HEK293T (cell line): ENCODE measurements around the gene CAPZB.

ENCODE experiments used
- ARNT ChIP-seq: fragments of 450-650 bp; IDR thresholded peaks from 2 replicates; pipeline ENCODE4 v1.6.1; 2017; ENCODE audit warnings: mild to moderate bottlenecking
- BHLHE40 ChIP-seq: fragments of 450-650 bp; IDR thresholded peaks from 2 replicates; pipeline ENCODE4 v1.6.1; 2016; ENCODE audit warnings: mild to moderate bottlenecking, moderate library complexity, borderline replicate concordance
- ELF4 ChIP-seq: fragments of 450-650 bp; IDR thresholded peaks from 2 replicates; pipeline ENCODE4 v1.6.1; 2017; ENCODE audit warnings: antibody characterized with exemption
- FOXK2 ChIP-seq: fragments of 450-650 bp; IDR thresholded peaks from 2 replicates; pipeline ENCODE4 v1.6.1; 2016; ENCODE audit warnings: mild to moderate bottlenecking
- FOXM1 ChIP-seq: fragments of 450-650 bp; IDR thresholded peaks from 2 replicates; pipeline ENCODE4 v1.6.1; 2017; ENCODE audit warnings: mild to moderate bottlenecking, borderline replicate concordance
- HDGF ChIP-seq: fragments of 450-650 bp; IDR thresholded peaks from 2 replicates; pipeline ENCODE4 v1.6.1; 2017; ENCODE audit warnings: antibody characterized with exemption, borderline replicate concordance
- LEF1 ChIP-seq: fragments of 450-650 bp; IDR thresholded peaks from 2 replicates; pipeline ENCODE4 v1.6.1; 2017; ENCODE audit warnings: mild to moderate bottlenecking, borderline replicate concordance
- NFRKB ChIP-seq: fragments of 450-650 bp; IDR thresholded peaks from 2 replicates; pipeline ENCODE4 v1.6.1; 2016; ENCODE audit warnings: mild to moderate bottlenecking, moderate library complexity
- SP1 ChIP-seq: fragments of 450-650 bp; IDR thresholded peaks from 2 replicates; pipeline ENCODE4 v1.6.1; 2017
- SUZ12 ChIP-seq: fragments of 450-650 bp; IDR thresholded peaks from 2 replicates; pipeline ENCODE4 v1.6.1; 2016; ENCODE audit warnings: mild to moderate bottlenecking
- TARDBP ChIP-seq: fragments of 450-650 bp; IDR thresholded peaks from 2 replicates; pipeline ENCODE4 v1.6.1; 2016
- ZNF384 ChIP-seq: fragments of 450-650 bp; IDR thresholded peaks from 2 replicates; pipeline ENCODE4 v1.6.1; 2016
- TF ChIP-seq, protein P1 (sequence below): fragments of 450-650 bp; IDR thresholded peaks from 2 replicates; pipeline ENCODE4 v1.6.1; 2016

DNA sequence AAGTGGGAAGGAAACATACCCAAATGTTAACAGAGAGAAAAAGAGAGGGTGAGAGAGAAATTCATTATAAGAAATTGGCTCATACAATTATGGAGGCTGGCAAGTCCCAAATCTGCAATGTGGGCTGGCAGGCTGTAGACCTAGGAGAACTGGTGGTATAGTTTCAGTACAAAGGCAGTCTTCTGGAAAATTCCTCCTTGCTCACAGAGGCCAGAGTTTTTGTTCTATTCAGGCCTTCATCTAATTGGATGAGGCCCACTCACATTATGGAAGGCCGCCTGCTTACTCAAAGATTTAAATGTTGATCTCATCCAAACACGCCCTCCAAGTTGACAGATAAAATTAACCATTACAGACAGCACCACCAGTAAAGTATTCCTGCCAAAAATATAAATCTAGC lies 36.1 kb upstream of the CAPZB start:
- TF ChIP-seq ARNT (no peak), FOXM1 (no peak), HDGF (no peak), BHLHE40 (no peak), SP1 (no peak), FOXK2 (no peak), LEF1 (no peak), ELF4 (no peak), NFRKB (no peak), SUZ12 (no peak), ZNF384 (no peak), TARDBP (no peak)
- TF ChIP-seq, protein P1, sequence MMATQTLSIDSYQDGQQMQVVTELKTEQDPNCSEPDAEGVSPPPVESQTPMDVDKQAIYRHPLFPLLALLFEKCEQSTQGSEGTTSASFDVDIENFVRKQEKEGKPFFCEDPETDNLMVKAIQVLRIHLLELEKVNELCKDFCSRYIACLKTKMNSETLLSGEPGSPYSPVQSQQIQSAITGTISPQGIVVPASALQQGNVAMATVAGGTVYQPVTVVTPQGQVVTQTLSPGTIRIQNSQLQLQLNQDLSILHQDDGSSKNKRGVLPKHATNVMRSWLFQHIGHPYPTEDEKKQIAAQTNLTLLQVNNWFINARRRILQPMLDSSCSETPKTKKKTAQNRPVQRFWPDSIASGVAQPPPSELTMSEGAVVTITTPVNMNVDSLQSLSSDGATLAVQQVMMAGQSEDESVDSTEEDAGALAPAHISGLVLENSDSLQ, result no peak
